ENCODE data around the gene SOCS2. TPM values are rescaled to one million over a fixed set of nuclear protein-coding genes. Genes with fewer than 3 reads are reported as not detected.
"Not testable (repeated sequence)": the region's sequence is repeated elsewhere in the genome, so short reads cannot be mapped to it uniquely, and the experiment has no call there.

The SOCS2 gene, protein sequence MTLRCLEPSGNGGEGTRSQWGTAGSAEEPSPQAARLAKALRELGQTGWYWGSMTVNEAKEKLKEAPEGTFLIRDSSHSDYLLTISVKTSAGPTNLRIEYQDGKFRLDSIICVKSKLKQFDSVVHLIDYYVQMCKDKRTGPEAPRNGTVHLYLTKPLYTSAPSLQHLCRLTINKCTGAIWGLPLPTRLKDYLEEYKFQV
- total RNA-seq (2014; rRNA removed; shearing (Covaris generic)): 5.7 and 6.1 TPM in 2 replicates

DNA sequence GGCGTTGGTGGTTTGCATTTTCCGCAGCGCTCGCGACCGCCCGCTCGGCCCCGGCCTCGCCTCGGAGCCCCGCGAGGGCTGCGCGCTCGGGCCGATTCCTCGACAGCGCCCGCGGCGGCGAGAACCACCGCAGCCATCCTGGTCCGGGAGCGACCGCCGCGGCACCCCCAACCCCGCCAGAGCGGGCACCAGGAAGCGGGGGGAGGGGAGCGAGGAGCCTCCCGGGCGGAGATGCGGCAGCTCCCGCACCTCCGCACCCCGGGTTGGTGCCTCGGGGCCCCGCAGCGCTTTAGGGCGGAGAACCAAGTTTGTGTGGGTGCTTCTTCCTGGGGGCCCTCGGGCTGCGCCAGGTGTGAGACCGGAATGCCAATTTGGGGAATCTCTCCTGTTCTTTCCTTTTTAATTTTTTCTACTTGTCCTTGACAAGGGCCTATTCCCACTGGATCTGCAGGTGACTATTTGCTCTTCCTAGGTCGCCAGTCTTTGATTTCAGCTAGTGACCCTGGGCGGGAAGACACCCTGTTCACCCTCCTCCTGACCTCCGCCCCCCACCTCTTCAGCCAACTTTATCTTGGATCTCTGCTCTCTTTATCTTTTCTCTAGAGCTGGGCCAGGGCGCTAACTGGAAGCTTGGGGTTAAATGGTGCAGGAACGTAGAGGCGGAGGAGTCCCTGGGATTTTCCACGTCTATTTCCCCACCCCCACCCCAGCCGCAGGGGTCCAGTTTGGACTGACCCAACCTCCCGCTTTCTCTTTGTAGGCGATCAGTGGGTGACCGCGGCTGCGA is at the start of gene SOCS2:
Gene SOCS2, plus strand, starts transcription at position 751 of the 787 bp plus-strand sequence. CDS start 223 bp downstream, outside the sequence.
- no peak for DNase-seq (ENCODE audit: low spot score)

DNA sequence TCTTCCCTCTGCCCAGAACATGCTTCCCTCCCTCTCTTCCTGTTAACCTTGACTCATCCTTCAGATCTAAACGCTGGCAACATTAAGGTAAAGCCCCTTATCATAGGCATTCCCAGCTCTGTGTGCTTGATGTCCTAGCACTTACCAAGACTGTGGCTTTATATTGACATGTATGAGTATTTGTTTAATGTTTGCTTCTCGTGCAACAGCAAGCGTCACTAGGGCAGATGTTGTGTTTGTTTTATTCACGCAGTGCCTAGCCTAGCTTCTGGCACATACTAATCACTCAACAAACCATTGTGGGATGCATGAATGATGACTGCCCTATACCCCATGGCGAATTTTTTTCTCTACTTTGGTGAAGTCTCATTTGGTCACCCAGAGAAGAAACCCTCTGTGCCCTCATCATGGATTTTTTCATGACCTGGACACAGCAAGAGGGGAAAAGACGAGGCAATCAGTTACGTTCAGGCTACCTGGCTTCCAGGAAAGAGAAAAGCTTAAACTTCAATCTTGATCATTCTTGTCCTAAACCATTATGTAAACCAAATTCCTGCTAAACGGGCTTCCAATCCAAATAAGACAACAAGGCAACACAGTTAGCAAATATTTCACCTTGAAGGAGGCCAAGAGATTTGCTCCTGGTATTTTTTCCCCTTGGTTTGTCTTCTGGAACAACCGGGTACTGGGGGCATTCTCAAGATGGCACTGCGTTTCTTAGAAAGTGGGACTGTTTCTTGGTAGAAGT is 47.9 kb upstream of the SOCS2 start:
- DNase-seq (ENCODE audit: low spot score): no peak

DNA sequence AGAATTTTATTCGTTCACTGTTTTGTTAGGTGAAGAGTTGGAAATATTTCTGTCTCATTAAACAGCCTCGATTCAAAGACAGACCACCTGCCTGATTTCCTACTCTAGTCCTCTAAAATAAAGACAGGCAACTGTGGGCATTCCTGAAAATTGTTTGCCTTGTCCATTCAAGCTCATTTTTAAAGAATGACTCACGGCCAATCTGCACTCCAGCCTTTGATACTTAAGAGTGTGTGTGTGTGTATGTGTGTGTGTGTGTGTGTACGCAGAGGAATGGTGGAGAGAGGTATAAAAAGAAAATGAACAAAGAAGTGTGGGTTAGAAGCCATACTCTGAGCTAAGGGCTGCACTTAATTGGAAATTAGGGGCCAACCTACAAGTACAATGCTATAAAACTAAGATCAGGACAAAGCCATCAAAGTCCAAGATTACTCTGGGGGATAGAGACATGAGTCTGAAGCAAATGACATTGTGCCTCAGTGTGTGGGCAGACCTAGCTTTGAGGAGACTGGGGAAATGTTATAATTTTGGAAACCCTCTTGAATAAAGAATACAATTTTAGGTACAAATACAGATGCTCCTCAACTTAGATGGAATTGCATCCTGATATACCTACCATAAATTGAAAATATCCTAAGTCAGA is 45.6 kb upstream of the SOCS2 start:
- DNase-seq (ENCODE audit: low spot score): peak; percentile 85

DNA sequence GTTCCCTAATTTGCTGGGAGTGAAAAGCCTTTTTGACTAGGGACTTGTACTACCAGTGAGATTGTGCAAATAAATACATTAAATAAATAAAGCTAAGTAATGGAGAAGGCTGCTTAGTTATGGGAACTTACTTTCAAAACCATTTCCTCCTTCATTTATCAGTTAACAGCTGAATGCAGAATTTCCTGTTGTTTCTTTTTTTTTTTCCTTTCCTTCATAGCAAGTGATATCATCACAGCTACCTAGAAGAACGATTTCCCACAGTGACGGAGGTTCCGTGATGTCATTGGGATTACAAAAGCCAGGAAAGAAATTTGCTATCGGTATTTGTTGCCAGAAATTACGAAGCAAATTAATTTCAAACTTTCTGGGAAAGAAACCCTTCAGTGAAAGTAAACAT is 42.1 kb upstream of the SOCS2 start:
- DNase-seq (ENCODE audit: low spot score): no peak

DNA sequence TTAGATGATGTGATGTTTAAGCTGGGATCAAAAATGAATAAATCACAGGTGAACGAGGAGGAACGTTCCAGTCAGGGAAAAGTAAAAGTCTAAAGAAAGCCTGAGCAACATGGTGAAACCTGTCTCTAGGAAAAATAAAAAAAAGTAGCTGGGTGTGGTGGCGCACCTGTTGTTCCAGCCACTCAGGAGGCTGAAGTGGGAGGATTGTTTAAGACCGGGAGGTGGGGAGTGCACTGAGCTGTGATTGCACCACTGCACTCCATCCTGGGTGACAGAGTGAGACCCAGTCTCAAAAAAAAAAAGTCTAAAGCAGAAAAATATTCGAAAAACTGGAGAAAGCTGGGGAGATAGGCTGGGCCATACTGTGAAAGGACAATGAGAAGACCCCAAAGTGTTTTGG is 39.2 kb upstream of the SOCS2 start:
- DNase-seq (ENCODE audit: low spot score): no peak

DNA sequence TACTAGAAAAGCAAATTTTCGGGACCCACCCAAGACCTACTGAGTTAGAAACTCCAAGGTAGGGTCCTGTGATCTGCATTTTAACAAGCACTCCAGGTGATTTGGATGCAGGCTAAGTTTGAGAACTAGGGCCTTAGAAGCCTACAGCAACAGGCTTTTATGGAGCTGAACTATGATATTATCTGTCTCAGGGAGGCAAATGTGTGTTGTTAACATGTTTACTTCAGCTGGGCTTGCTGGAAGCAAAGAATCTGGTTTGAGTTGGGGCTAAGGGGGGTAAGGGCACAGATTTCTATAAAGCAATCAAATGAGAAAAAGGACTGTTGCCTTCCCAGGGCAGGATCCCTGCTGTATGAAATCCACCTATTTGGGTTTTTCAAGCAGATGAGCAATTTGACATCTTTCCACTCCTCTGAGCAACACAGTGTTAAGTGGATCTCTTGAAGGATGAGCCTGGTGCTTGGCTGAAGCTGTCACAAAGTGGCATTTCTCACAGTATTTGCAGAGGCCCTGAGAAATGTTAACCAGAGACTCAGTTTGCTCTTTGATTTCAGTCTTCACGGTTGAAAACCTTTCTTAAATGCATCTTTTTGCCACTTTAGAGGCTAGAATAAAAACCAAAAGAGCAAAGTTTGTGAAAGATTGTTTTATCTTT is 36.2 kb upstream of the SOCS2 start:
- no peak for DNase-seq (ENCODE audit: low spot score)

DNA sequence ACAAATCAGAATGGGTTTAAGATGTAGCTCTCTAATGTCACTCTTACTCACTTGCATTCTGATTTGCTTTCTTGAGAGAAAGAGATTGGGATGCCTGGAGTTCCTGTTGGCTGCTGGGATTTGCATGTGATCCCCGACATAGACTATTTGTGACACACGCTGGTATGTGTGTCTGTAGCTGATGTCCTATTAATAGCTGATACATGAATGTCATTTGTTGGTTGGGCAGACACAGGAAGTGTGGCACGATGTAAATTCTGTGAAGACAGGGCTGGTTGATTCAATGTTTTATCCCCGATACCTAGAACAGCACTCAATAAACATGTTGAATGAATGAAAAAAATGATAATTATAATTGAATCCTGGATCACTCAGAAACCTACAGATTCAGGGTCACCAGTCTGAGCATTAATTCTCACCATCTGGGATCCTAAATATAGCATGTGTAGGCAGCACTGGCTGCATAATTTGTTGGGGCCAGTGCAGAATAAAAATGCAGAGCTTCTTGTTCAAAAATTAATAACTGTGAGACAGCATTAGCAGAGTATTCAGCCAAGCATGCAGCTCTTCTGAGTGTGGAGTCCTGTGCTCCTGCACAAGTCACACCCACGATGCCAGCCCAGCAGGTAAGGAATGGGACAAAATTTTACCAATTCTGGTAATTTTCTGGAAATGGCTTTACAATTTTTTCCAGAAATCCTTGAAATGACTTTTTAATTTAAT is 35.5 kb upstream of the SOCS2 start:
- no peak for DNase-seq (ENCODE audit: low spot score)

DNA sequence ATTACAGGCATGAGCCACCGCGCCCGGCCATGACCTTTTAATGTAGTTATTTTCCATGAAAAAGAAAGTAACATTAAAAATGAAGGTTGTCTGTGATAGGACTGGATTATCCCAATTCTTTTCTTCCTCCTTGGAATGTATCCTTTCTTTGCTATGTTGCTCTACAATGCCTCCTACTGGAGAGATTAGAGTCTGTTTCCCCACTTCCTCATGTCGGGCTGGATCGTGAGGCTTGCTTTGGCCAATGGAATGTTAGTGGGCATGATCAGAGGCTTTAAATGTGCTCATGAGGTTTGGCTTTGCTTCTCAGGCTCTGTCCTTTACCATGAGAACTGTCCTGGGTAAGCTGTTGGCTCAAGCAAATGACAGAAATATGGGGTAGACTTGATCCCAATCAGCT is 34.7 kb upstream of the SOCS2 start:
- DNase-seq (ENCODE audit: low spot score): no peak

DNA sequence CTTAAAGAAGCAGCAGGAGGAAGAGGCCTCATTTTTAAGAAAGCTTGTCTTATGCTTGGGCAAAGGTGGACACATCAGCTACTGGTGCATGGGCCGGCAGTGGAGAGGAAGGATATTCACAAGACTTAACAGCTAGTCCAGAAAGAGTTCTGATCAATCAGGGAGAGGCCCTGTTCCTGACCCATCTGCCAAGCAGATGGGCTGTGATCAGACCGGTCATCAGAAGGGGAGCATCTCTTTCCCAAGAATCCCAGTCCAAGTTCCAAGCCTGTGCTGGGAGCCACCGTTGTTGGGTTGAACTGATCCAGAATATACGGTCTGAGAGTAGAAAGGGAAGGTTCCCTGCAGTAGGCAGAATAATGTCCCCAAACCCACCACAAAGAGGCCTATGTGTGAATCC is 32.7 kb upstream of the SOCS2 start:
- DNase-seq (ENCODE audit: low spot score): no peak

DNA sequence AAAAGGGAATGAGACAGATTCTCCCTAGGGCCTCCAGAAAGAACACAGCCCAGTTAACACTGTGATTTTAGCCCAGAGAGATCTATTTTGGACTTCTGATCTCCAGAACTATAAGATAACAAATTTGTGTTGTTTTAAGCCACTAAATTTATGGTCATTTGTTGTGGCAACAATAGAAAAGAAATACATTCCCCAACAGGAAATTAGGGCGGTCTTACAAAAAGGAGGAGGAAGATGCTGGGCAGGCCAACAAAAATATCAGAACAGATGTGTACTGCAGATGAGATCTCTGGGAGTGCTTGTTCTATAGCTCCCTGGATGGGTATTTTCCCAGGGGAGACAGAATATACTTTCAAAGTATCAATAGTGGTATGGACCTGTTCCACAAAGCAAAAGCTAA is 32.0 kb upstream of the SOCS2 start:
- no peak for DNase-seq (ENCODE audit: low spot score)

DNA sequence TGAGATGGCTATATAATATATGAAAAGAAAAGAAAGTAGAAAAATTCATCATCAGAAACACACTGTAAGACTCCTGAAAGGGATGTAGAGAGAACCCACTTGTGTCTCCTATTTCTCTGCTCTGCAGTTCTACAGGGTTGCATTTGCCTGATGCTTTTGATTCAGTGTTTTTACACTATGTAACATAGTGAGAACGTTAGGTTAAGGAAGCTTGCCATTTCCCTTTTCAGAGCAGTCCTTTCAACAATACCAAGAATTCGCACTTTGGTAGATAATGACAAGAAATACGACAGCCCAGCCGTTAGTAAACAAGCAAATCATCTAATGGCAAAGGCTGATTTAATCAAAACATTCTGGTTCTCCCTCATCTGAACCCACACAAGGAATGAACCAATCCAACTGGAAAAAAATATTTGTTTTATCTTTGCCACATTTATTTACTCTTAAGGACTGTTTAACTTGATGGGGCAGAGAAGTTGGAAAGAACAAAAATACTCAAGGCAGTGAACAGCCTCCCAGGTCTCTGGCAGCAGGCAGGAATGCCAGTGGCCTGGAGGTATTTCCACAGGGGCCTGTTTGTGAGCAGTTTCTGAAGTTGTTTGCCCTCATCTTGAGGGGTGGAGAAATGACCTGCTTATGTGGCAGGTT is 30.8 kb upstream of the SOCS2 start:
- DNase-seq (ENCODE audit: low spot score): peak; percentile 49

DNA sequence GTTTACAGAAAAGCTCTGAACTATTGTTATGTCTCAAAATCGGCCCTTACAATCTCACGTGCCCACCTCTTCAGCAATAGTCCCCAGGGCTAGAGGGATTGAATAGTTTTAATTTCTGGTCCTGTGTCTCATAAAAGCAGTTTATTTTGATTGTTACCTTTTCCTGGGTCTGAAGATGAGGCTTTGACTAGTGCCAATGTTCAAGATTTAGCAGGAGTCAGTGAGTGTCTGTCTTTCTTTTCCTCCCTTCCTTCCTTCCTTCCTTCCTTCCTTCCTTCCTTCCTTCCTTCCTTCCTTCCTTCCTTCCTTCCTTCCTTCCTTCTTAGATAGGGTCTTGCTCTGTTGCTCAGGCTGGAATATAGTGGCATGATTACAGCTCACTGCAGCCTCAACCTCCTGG is 24.7 kb upstream of the SOCS2 start:
- no peak for DNase-seq (ENCODE audit: low spot score)

DNA sequence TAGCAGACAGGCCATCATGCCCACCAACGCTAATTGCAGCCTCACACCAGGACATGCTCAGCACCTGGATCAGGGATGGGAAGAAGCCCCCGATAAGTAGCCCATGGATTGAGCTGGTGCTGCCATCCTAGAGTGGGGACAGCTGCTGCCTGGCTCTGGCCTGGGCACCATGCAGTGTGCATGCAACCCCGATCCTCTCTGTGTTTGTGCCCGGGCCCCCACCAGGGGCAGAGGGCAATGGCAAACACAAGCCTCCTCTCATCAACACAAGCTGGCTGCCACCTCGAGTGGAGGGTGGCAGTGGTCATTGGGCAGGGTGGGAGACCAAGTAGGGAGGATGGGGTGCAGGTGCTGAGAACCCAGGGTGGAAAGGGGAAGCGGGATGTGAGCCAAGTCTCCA is 23.3 kb upstream of the SOCS2 start:
- DNase-seq (ENCODE audit: low spot score): no peak

DNA sequence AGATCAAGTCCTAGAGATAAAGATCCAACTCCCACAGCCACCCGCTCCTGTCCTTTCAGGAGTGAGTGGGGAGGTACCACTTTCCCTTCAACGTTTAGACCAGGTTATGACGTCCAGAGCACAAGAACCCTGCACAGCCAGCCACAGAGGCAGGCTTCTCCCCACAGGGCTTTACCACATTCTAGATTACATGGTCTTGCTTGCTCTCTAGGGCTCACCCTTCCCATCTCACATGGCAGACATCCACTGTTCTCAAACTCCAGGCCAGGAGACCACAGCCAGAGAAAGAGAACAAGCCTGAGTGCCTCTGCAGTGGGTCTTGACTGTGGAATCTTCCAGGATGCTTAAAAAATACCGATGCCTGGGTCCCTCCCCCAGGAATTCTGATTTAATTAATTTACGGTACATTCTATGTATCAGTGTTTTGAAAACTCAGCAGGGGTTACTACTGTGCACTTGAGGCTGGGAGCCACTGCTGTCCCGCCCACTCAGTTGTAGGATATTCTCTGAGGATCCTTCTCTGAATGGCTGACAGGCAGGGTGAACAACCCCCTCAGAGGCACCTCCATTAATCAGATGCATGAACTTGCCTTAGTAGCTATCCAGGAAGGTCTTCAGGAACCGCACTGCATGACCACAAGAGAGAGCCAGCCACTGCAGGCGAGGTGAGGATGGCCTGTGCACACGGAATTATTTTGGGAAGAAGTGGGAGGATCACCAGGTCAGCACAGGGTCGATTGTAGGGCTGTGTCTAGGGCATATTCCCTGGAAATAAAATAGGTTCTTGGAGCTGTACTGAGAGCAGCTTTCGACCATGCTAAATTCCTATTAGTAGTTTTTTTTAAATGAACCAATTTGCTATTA is 21.5 kb upstream of the SOCS2 start:
- no peak for DNase-seq (ENCODE audit: low spot score)

DNA sequence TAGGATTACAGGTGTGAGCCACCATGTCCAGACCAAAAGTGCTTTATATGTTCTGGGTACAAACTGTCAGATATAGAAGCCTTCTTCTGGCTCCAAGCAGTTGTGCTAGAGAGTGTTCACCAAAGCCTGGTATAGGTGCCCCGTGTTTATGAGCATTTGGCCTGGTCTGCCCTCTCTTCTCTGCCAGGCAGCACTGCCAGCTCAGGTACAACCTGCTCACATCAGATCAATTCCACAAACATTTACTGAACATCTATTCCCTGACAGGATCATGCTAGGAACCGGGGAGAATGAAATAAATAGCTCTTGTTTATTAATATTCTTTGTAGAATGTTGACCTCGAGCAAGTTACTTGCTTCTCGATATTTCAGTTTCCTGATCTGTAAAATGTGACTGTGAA is 20.0 kb upstream of the SOCS2 start:
- DNase-seq (ENCODE audit: low spot score): no peak

DNA sequence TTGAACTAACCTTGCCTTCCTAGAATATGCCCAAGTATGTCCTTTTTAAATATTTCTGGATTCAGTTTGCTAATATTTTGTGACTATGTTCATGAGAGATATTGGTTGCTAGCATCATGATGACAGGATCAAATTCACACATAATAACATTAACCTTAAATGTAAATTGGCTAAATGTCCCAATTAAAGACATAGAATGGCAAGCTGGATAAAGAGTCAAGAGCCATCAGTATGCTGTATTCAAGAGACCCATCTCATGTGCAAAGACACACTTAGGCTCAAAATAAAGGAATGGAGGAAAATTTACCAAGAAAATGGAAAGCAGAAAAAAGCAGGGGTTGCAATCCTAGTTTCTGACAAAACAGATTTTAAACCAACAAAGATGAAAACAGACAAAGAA is 14.6 kb upstream of the SOCS2 start:
- DNase-seq (ENCODE audit: low spot score): not testable (repeated sequence)

DNA sequence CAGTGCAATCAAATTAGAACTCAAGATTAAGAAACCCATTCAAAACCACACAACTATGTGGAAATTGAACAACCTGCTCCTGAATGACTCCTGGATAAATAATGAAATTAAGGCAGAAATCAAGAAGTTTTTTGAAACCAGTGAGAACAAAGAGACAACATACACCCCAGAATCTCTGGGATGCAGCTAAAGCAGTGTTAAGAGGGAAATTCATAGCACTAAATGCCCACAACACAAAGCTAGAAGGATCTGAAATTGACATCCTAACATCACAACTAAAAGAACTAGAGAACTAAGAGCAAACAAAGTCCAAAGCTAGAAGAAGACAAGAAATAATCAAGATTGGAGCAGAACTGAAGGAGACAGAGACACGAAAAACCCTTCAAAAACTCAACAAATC is 13.8 kb upstream of the SOCS2 start:
- not testable (repeated sequence) for DNase-seq (ENCODE audit: low spot score)

DNA sequence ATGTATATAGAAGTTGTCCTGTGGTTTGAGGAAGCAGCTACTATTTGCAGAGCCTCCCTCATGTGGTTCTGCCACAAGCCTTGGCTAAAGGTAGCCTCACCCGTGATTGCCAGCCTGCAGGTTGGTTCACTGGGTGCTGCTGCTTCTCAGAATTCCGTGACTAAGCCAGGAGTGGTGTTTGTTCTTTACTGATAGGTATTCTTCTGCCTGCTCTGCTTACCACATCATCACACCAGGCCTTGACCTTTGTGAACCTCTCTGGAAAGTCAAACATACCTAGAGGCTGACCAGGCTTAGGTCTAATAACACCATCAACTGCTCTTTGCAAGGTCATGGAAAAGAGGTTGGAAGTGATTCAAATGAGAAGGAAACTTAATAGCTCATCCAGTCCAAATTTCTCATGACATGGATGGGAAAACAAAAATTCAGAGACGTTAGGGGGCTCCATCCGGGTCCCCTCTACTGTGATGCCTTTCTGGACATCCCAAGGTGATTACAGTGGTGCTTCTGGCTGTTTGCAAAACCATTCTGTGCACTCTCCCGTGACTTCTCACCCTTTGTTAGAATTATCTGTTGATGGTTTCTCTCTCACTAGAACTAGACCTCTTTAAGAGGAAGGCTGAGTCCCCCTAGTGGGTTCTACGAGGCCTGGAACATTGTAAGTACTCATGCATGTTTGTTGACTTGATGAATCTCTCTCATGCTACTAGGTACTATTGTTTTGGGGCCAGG is 8.5 kb upstream of the SOCS2 start:
- no peak for DNase-seq (ENCODE audit: low spot score)

DNA sequence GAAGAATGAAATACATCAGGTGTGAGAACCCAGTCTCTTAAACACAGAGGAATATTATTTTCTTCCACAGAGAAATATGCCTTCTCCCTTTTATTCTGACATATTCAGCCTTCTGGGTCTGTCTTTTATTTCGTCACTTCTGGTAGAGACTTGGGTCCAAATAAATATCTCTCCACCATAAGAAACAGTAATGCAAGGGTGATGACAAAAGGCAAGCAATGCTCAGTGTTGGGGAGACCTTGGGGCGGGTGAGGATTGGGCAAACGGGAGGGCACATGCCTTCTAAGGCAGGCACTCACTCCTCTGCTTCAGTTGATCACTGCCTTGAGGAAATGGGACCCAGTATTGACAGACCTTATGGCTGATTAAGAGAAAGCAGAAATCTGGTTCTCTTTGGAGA is 6.7 kb upstream of the SOCS2 start:
- DNase-seq (ENCODE audit: low spot score): no peak
